Lower lobe of right lung (tissue), 2 donors: Measurements from ENCODE around the gene ENOX1. TPM values are rescaled to one million over a fixed set of nuclear protein-coding genes. Genes with fewer than 3 reads are reported as not detected.

Experiments used
- ATAC-seq, 2 donors: fragments of 200-7000 bp; cut with Tn5 transposase; one replicate each; pipeline ENCODE4 v1.9.1; 2020 to 2022; ENCODE audit warnings: mild to moderate bottlenecking in 2 of 2, moderate library complexity in 2 of 2
- DNase-seq: peaks from one replicate; pipeline ENCODE4 v3.0.0-alpha.2; 2020
- H3K27ac ChIP-seq: fragments of 200-600 bp; one replicate; pipeline ENCODE4 v1.8.0; 2022
- H3K27me3 ChIP-seq: fragments of 200-600 bp; one replicate; pipeline ENCODE4 v1.8.0; 2022; ENCODE audit warnings: low read depth
- H3K36me3 ChIP-seq: fragments of 200-600 bp; one replicate; pipeline ENCODE4 v1.8.0; 2022; ENCODE audit warnings: mild to moderate bottlenecking
- H3K4me1 ChIP-seq: fragments of 200-600 bp; one replicate; pipeline ENCODE4 v1.8.0; 2022
- H3K4me3 ChIP-seq: fragments of 200-600 bp; one replicate; pipeline ENCODE4 v1.8.0; 2022; ENCODE audit warnings: mild to moderate bottlenecking
- H3K9me3 ChIP-seq: fragments of 200-600 bp; one replicate; pipeline ENCODE4 v1.8.0; 2022
- CTCF ChIP-seq: fragments of 200-600 bp; IDR thresholded peaks from one replicate; pipeline ENCODE4 v1.8.0; 2022; ENCODE audit warnings: antibody characterized with exemption, mild to moderate bottlenecking
- intact Hi-C: fragments of 100-400 bp; cut with DNase I; formaldehyde crosslinking; loops from one replicate; pipeline ENCODE4 v1.11.0; 2022
- total RNA-seq: library from RNA; stranded (reverse); fragmentation: NEBNext Ultra II Directional; extraction: Animal tissue kit (Norgen Biotek cat#: 25700); gene quantifications from one replicate; pipeline ENCODE4 v1.2.1, GENCODE V29; 2021
- donor health status: DM: no; HTN: yes; CAD: no; lungs with severe emphysema.

The ENOX1 gene
- total RNA-seq, 1 donor from 2014 or later, result 2.0 TPM

- Histone ChIP-seq H3K9me3 (no peaks in the 10 kb centered on the region), H3K27me3 (no peaks in the 10 kb centered on the region), H3K36me3 (no peaks in the 10 kb centered on the region), H3K27ac (no peak overlapping the region), H3K4me3 (no peak overlapping the region), H3K4me1 (no peaks in the 10 kb centered on the region)
- ATAC-seq, result peak in 1 of 2 donors; percentile 23
- DNase-seq, result no peak
- TF ChIP-seq CTCF, result no peak
- intact Hi-C loops, result no loop called here
These were observed 213.4 kb downstream of the ENOX1 start for GRCh38 chr13:43573361-43573740.

GRCh38 chr13:43572656-43573360 lies 214.0 kb downstream of the ENOX1 start:
- Histone ChIP-seq H3K27me3 (no peaks in the 10 kb centered on the region), H3K36me3 (no peaks in the 10 kb centered on the region), H3K4me1 (no peaks in the 10 kb centered on the region), H3K4me3 (no peak overlapping the region), H3K9me3 (no peaks in the 10 kb centered on the region), H3K27ac (no peak overlapping the region)
- ATAC-seq (no peak), DNase-seq (no peak)
- TF ChIP-seq CTCF, result no peak
- intact Hi-C loops, result no loop called here

- no peak for TF ChIP-seq CTCF
- Histone ChIP-seq H3K4me1 (no peaks in the 10 kb centered on the region), H3K27me3 (no peaks in the 10 kb centered on the region), H3K4me3 (no peak overlapping the region), H3K27ac (no peak overlapping the region), H3K9me3 (no peaks in the 10 kb centered on the region), H3K36me3 (no peaks in the 10 kb centered on the region)
- ATAC-seq (no peak), DNase-seq (no peak)
- intact Hi-C loops, result no loop called here
These were observed 217.1 kb downstream of the ENOX1 start for GRCh38 chr13:43569658-43570057.

GRCh38 chr13:43567608-43568007 lies 219.2 kb downstream of the ENOX1 start:
- no peak for DNase-seq
- intact Hi-C loops, result no loop called here
- Histone ChIP-seq H3K27ac (no peak overlapping the region), H3K27me3 (no peaks in the 10 kb centered on the region), H3K9me3 (no peaks in the 10 kb centered on the region), H3K4me1 (no peaks in the 10 kb centered on the region), H3K4me3 (no peak overlapping the region), H3K36me3 (no peaks in the 10 kb centered on the region)
- no peak for ATAC-seq
- no peak for TF ChIP-seq CTCF

GRCh38 chr13:43564952-43565351 lies 221.8 kb downstream of the ENOX1 start:
- H3K9me3 ChIP-seq, result no peaks in the 10 kb centered on the region
- intact Hi-C loops, result no loop called here
- H3K27me3 ChIP-seq, result no peaks in the 10 kb centered on the region
- no peaks in the 10 kb centered on the region for H3K36me3 ChIP-seq
- DNase-seq (no peak), ATAC-seq (no peak)
- H3K4me1 ChIP-seq, result no peaks in the 10 kb centered on the region
- no peak overlapping the region for H3K4me3 ChIP-seq
- H3K27ac ChIP-seq, result no peak overlapping the region
- TF ChIP-seq CTCF, result no peak
